ENCODE measurements around the gene SMNDC1. TPM values are rescaled to one million over a fixed set of nuclear protein-coding genes. Genes with fewer than 3 reads are reported as not detected.

Gene SMNDC1
- total RNA-seq, 3 donors from 2014 or later, result 11.5 to 16.0 (median 13.4) TPM

DNA sequence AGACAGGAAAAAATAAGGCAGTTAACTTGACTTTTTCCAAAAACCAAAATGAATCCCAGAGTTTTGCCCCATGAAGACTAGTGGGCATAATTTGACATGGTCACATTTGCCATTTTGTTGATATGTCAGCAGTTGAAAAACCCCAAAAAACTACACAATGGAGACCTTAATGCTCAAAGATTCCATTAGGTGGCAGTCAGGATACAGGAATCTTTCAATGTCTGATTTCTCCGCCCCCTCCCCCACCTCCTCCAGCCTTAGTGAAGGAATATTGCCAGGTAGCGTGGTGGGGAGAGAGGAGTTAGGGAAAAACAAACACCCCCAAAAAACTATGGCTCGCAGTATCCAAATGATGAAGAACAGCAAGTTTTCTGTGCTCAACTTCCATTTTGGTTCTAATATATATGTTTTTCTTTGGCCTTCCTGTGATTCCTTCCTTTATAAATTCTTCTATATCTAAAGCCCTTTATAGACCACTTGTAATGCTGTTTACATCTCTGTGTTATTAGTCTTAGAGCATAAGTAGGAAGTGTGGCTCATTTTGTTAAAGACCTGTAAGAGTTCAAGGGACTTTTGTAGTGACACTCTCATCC, 6.7 kb upstream of the SMNDC1 start:
- Histone ChIP-seq H3K4me3 (no peak overlapping the region), H3K27ac (no peak overlapping the region), H3K4me1 (no peaks in the 10 kb centered on the region), H3K36me3 (no peaks in the 10 kb centered on the region), H3K9me3 (no peaks in the 10 kb centered on the region), H3K27me3 (no peaks in the 10 kb centered on the region)
- no peak for TF ChIP-seq POLR2AphosphoS5 (IDR thresholded peaks at IDR 0.05)
- TF ChIP-seq POLR2A (IDR thresholded peaks at IDR 0.05), result no peak
- TF ChIP-seq, protein P1, sequence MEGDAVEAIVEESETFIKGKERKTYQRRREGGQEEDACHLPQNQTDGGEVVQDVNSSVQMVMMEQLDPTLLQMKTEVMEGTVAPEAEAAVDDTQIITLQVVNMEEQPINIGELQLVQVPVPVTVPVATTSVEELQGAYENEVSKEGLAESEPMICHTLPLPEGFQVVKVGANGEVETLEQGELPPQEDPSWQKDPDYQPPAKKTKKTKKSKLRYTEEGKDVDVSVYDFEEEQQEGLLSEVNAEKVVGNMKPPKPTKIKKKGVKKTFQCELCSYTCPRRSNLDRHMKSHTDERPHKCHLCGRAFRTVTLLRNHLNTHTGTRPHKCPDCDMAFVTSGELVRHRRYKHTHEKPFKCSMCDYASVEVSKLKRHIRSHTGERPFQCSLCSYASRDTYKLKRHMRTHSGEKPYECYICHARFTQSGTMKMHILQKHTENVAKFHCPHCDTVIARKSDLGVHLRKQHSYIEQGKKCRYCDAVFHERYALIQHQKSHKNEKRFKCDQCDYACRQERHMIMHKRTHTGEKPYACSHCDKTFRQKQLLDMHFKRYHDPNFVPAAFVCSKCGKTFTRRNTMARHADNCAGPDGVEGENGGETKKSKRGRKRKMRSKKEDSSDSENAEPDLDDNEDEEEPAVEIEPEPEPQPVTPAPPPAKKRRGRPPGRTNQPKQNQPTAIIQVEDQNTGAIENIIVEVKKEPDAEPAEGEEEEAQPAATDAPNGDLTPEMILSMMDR (IDR thresholded peaks at IDR 0.05), result peak; percentile 74 to 86 (median 78)
- DNase-seq (ENCODE audit: low spot score in 2 of 2), result peak in 1 of 2 donors; percentile 47
- intact Hi-C loops (cut with DNase I; ENCODE audit: low total_unique reads), result no loop called here

DNA sequence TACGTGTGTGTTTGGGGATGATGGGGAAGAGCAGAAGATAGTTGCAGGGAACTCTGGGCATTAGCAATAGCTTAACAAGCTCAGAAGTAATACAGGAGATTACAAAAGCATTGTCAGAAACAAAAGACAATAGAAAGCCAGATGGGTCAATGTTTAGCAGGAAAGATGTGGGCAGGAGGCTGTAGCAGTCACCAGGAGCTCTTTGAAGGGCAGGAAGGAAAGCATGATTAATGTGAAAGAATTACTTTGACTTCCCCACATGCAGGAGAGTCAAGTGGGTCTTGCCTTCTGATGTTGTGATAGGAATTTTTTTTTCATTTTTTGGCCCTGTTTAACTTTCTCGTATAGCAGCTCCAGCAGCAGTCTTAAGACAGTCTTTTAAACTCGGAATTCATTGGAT, 6.0 kb upstream of the SMNDC1 start:
- H3K9me3 ChIP-seq, result no peaks in the 10 kb centered on the region
- intact Hi-C loops (cut with DNase I; ENCODE audit: low total_unique reads), result no loop called here
- no peak for TF ChIP-seq POLR2AphosphoS5 (IDR thresholded peaks at IDR 0.05)
- TF ChIP-seq, protein P1 (IDR thresholded peaks at IDR 0.05), result no peak
- TF ChIP-seq POLR2A (IDR thresholded peaks at IDR 0.05), result no peak
- H3K27me3 ChIP-seq, result no peaks in the 10 kb centered on the region
- no peaks in the 10 kb centered on the region for H3K36me3 ChIP-seq
- DNase-seq (ENCODE audit: low spot score in 2 of 2), result no peak
- H3K4me3 ChIP-seq, result no peak overlapping the region
- no peak overlapping the region for H3K27ac ChIP-seq
- H3K4me1 ChIP-seq, result no peaks in the 10 kb centered on the region

DNA sequence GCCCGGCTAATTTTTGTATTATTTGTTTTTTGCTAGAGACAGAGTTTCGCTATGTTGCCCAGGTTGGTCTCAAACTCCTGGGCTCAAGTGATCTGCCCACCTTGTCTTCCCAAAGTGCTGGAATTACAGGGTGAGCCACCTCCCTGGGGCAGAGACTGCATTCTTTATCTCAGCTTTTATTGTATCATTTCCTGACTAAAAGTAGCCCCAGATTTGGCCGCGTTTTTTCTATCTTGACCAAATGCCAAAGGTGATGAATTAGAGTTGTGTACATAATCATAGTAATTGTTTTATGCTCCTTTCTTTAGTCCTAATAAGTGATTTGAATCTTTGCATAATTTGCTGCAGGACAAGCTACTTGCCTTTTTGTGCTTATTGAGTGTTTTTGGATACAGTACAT, 3.1 kb upstream of the SMNDC1 start:
- intact Hi-C loops (cut with DNase I; ENCODE audit: low total_unique reads), result loop anchor here (10.0 kb wide), 1 partner anchor 257 kb away; the partner anchor contains the start of gene SMC3
- TF ChIP-seq POLR2A (IDR thresholded peaks at IDR 0.05), result no peak
- TF ChIP-seq, protein P1 (IDR thresholded peaks at IDR 0.05), result no peak
- no peak for TF ChIP-seq POLR2AphosphoS5 (IDR thresholded peaks at IDR 0.05)
- H3K4me3 ChIP-seq, result no peak overlapping the region

DNA sequence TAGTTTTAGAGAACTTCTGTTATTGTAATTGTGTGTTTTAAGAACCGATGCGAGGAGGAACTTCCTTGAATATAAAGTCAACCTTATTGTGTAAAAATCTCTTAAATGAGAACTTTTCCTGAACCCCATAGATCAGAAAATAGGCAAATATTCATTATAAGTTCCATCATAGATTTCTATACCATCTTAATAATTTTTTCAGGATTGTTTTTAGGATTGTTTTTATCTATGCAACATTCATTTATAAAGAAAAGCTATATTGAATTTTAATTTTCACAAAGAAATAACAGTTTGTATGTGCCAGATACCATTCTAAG, 1.7 kb upstream of the SMNDC1 start:
- no peaks in the 10 kb centered on the region for H3K36me3 ChIP-seq
- no peaks in the 10 kb centered on the region for H3K27me3 ChIP-seq
- H3K4me1 ChIP-seq, result peaks cover 0 to 14% of the 10 kb centered on the region in 2 donors
- no peaks in the 10 kb centered on the region for H3K9me3 ChIP-seq
- H3K4me3 ChIP-seq, result peak overlapping the region in 1 of 3 donors; percentile 33
- no peak for TF ChIP-seq POLR2A (IDR thresholded peaks at IDR 0.05)
- TF ChIP-seq, protein P1 (IDR thresholded peaks at IDR 0.05), result peak in 1 of 3 donors; percentile 2
- intact Hi-C loops (cut with DNase I; ENCODE audit: low total_unique reads), result loop anchor here (10.0 kb wide), 1 partner anchor 258 kb away; the partner anchor contains the start of gene SMC3
- H3K27ac ChIP-seq, result peak overlapping the region in 1 of 2 donors; percentile 7
- DNase-seq (ENCODE audit: low spot score in 2 of 2), result no peak

More for the DNA sequence above, 3.1 kb upstream of the SMNDC1 start:
- H3K4me1 ChIP-seq, result peaks cover 0 to 8% of the 10 kb centered on the region in 2 donors
- no peak for DNase-seq (ENCODE audit: low spot score in 2 of 2)
- no peaks in the 10 kb centered on the region for H3K9me3 ChIP-seq
- no peak overlapping the region for H3K27ac ChIP-seq
- no peaks in the 10 kb centered on the region for H3K36me3 ChIP-seq
- H3K27me3 ChIP-seq, result no peaks in the 10 kb centered on the region

DNA sequence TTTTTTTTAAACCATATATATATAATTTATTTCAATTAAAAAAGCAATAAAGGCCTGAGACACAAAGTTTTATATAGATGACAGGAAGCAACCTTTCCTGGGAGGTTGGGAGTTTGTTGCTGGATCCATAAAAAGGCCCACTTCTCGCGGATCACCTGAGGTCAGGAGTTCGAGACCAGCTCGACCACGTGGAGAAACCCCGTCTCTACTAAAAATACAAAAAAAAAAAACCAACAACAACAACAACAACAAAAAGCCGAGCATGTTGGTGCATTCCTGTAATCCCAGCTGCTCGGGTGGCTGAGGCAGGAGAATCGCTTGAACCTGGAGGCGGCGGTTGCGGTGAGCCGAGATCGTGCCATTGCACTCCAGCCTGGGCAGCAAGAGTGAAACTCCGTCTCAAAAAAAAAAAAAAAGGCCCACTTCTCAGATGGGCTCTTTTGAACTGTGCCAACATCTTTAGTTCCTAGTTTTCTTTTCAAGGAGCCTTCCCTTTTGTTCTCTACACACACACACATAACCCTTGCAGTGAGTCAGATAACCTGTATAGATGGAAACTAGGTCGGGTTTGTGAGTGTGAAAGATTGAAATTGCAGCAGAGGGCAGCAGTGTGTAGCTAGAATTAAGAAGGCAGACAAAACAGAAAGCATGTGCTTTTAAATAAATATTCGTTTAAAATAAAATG, 1.2 kb upstream of the SMNDC1 start:
- Histone ChIP-seq H3K36me3 (no peaks in the 10 kb centered on the region), H3K4me3 (peak overlapping the region in 2 of 3 donors; percentile 33 to 97), H3K9me3 (no peaks in the 10 kb centered on the region), H3K4me1 (peaks cover 0 to 18% of the 10 kb centered on the region in 2 donors), H3K27me3 (no peaks in the 10 kb centered on the region), H3K27ac (peak overlapping the region; percentile 7 to 88)
- TF ChIP-seq POLR2A (IDR thresholded peaks at IDR 0.05), result no peak
- TF ChIP-seq POLR2AphosphoS5 (IDR thresholded peaks at IDR 0.05), result no peak
- TF ChIP-seq, protein P1 (IDR thresholded peaks at IDR 0.05), result peak; percentile 39 to 78 (median 64)
- DNase-seq (ENCODE audit: low spot score in 2 of 2), result peak in 1 of 2 donors; percentile 54
- intact Hi-C loops (cut with DNase I; ENCODE audit: low total_unique reads), result loop anchor here (2.0 to 10.0 kb wide), 2 partner anchors 79 to 259 kb away; partner anchors contain the start of gene SMC3
